COR-L47 (cell line): ENCODE data around the gene PPM1F.

Experiments
- DNase-seq: peaks from one replicate; lab custom pipeline; 2025; lab: John Stamatoyannopoulos, UW

The PPM1F gene, protein sequence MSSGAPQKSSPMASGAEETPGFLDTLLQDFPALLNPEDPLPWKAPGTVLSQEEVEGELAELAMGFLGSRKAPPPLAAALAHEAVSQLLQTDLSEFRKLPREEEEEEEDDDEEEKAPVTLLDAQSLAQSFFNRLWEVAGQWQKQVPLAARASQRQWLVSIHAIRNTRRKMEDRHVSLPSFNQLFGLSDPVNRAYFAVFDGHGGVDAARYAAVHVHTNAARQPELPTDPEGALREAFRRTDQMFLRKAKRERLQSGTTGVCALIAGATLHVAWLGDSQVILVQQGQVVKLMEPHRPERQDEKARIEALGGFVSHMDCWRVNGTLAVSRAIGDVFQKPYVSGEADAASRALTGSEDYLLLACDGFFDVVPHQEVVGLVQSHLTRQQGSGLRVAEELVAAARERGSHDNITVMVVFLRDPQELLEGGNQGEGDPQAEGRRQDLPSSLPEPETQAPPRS

DNA sequence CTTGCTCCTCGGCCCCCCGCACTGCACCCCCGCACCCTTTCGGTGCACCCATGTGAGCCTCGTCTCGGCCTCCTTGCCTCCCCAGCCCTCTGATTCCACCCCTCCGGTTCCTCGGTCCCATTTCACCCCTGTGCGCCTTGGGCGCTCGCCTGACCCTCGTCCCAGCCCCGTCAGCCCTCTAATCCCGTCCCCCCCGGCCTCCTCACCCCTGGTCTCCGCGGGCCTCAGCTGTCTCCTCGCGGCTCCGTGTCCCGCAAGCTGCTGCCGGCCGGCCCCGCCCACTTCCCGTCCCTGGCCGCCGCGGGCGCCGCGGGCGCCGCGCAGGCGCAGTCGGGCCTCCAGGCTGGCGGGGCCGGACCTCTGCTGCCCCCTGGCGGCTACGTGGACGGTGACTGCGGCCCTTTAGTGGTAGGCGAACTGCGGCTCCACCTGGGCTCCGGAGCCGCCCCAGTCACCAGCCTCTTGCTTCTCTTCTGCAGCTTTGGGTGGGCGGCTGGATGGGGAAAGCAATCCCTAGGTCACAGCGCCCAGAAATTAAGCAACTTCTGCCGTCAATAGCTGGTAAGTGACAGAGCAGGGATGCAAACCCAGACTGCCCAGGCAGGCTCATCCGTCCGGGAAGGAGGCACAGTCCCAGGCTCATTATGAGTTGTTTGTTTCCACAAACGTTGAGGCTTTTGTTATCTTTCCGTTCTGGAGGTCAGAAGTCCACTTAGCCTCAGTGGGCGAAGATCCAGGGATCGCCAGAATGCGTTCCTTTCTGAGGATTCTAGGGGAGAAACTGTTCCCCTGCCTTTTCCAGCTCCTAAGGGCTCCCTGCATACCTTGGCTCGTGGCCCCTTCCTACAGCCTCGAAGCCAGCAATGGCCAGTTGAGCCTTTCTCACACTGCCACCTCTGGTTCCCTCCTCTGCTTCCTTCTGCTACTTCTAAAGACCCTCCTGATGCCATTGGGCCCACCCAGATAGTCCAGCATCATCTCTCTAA lies at the start of gene PPM1F:
PPM1F (minus strand) TSS at position 263 of the 986 bp plus-strand sequence. CDS start 6,800 bp downstream, outside the sequence.
- DNase-seq = peak; percentile 69

DNA sequence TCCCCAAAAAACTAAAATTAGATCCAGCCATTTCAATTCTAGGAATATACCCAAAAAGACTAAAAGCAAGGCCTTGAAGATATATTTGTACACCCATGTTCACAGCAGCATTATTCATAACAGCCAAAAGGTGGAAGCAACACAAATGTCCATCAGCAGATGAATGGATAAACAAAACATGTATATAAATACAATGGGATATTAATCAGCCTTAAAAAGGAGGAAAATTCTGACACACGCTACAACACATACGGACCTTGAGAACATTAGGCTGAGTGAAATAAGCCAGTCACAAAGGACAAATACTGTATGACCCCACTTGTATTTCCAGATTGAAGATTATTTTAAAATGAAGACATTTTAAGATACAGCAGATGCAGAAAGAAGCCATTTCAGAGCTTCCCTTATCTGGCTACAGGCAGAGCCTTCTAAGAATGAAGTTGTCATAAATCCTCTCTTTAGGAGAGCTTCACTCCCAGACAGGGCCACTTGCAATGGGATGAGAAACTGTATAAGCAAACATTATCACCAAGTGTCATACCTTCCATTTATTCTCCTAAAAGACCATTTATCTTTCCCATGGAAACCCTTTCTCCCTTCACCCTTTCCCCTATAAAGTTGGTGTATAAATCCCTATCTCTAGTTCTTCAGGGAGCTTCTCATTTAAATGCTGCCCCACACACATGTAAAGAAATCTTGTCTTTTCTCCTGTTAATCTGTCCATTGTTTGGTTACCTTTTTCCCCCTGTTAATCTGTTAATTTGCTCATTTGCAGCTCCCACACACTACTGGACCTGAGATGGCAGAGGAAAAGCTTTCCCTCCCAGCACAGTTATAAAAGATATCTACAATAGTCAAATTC lies 49.2 kb upstream of the PPM1F start:
- DNase-seq = no peak

DNA sequence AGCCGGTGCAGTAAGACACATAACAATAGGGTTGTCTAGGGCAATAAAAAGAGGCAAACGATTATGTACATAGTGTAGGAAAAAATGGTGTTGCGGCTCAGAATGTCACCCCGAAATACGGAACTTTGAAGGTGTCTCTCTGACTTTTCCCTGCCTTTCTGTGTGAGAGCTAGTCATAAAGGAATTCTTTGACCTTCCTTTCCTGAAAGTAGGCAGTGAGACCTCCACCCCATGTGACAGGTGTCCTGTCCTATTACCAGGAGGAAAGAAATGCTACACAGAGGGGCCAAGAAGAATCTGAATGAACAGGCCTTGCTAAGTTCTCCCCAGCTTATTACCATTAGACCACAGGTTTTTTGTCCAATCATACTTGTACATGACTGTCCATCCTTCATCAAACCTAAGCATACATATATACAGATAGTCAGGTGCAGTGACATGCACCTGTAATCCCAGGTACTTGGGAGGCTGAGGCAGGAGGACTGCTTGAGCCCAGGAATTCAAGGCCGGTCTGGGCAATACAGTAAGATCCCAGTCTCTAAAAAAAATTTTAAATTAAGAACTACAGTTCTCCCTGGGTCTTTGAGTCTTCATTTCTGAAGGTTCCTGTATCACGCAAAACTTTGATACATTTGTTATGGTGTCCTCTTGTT lies 46.1 kb upstream of the PPM1F start:
- DNase-seq = no peak

DNA sequence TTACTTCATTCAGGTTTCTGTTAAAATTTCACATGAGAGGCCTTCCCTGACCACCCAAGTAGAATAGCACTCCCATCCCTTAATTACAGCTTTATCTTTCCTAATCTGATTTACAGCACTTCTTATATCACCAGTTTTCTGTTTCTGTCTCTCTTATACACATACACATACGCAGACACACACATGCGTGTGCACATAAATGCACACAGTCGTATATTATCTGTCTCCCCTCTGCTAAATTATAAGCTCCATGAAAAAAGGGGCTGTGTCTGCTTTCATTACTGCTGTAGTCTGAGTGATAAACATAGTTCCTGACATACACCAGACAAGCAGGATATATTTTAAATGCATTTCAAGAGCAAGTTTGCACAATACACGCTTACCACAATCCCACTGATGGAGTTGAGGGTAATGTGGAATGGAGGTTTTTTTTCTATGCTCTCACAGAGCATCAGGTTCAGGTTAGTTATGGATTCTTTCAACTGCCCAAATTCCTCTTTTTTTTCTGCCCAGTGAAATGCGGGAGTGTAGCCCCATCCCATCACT lies 43.6 kb upstream of the PPM1F start:
- DNase-seq = no peak

DNA sequence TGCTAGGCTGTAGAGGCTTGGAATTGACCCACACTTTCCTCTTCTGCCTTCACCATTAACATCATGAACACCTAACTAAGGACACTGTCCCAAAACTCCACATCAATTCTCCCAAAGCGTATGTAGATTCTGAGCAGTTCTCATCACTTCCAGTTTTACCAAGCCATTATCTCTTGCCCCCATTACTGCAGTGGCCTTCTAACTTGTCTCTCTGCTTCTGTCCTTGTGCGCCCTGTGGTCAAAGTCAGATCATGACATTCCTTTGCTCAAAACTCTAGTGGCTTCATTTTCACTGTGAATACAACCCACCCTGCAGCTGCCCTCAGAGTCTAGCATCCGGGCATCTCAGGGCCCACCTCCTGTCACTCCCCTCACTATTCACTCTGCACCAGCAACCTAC lies 43.0 kb upstream of the PPM1F start:
- DNase-seq = no peak

DNA sequence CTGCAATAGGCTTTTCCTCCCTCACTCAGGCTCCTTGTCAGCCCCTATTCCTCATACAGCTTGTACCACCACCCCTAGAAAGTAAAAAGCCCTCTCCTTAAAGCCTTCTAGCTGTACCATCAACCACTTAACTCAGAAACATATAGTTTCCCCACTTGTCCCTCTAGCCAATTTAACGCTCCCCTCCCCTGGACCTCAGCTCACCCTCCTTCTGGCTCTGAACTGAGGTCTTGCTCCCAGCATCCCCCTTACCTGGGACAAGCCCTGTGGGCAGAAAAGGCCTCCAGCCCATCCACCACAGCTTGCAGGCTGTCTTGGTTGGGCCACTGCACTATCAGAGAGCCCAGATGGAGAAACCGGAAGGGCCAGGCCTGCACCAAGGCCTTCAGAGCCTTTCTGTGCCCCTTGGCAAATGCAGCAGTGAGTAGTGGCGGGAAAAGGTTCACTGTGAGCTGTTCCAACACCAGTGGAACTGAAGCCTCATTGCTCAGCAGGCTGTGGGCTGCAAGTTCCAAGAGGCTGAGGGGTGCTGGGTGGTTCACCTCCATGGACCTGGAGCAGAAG lies 42.3 kb upstream of the PPM1F start:
- DNase-seq = no peak

DNA sequence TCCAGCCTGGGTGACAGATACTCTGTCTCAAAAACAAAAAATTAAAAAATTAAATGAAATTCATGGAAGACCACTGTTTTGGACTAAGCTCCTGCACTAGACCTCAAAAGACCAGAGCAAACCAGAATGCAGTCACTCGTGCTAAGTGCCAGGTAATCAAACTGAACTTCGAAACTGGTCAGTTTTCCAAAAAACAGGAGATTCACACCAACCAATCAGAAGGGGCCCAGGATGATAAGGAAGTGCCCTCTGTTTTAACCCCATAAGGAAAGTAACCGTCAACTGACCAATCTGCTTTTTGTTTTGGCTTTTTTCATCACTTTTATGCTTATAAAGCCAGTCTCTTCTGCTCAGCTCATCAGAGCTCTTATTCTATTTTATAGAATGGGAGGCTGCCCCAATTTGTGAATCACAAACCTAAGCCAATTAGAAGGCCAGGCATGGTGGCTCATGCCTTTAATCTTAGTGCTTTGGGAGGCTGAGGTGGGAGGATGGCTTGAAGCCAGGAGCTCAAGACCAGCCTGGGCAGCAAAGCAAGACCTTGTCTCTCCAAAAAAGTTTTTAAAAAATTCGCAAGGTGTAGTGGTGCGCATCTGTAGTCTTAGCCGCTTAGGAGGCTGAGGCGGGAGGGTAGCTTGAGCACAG lies 40.1 kb upstream of the PPM1F start:
- no peak for DNase-seq

DNA sequence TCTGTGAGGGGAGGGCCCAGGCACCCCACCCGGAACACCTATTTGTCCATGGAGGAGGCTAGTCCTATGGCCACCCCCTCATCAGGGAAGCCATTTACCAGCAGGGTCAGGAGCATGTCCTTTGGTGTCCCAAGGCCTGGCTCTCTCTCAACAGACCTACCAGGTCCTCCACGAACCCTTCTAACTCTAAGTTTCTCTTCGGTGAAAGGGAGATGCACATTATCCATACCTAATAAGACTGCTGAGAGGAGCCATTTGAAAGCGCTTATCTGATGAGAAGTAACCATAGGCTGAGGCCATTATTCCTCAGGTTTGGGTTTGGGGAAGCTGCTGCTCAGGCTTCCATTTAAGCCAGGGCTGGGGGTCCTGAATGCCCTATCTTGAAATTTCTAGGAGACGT lies 39.1 kb upstream of the PPM1F start:
- no peak for DNase-seq

DNA sequence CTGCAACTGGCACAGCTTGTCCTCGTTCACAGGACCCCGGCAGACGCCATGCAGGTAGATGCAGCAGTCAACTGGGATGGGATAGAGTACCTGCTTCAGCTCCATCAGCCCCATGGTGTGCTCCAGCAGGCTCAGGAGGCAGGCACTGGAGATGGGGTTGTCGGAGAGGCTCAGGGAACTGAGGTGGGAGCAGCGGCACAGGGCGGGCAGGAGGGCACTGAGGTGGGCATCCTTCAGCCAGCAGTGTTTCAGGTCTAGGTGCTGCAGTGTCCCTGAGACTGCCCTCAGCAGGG lies 38.6 kb upstream of the PPM1F start:
- DNase-seq = no peak

DNA sequence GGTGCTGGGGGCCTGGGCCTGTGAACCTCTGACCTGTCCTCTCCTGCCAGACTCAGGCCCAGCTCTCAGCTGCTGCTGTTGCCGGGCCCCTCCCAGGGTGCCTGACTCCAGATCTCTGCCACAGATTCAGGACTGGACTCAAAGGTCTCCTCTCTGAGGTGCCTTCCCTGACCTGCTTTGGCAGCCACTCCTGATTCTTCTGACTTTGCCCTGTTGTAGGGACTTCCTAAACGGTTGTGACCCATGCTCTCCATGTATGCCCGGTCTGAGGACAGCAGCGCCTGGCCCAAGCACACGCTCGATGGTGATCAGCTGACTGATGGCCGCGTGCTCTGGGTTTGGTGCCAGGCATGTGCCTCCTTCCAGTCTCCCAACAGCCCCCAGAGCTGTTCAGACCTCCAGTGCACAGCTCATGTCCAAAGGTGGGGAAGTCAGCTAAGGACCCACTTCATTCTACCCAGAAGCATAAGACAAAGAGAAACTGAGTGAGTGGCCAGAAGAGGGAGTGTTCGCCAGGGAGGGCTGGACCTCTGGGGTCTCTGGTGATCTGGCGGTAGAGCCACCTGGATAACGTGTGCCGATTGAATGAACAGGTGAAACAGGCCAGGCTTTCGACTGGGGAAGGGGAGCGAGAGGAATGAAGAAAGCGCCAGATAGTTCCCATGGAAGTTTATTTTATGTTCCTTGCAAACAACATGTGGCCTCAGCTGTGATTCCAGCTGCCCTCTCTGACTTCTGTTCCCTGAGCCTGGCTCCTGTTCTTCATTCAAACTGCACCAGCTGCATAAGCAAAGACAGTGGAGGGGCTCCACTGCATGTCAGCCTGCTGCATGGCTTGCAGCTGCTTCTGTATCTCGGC lies 38.0 kb upstream of the PPM1F start:
- DNase-seq = no peak

DNA sequence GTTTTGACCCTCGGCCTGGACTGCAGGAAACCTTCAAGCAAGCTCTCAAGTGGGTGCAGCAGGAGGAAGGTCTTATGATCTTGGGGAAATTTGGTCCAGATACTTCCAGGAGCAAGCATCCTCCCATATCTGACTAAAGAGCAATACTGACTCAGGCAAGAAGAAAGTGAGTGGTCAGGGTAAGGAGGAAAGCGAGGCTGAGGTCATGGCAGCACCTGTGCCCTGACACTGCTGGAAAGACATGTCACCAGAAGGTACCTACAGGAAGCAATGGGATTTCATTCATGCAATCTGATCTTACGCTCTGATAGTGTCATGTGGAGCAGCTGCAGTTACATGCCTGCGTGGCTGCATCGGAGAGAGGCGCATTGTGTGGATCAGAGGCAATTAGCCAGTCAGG lies 36.4 kb upstream of the PPM1F start:
- no peak for DNase-seq

DNA sequence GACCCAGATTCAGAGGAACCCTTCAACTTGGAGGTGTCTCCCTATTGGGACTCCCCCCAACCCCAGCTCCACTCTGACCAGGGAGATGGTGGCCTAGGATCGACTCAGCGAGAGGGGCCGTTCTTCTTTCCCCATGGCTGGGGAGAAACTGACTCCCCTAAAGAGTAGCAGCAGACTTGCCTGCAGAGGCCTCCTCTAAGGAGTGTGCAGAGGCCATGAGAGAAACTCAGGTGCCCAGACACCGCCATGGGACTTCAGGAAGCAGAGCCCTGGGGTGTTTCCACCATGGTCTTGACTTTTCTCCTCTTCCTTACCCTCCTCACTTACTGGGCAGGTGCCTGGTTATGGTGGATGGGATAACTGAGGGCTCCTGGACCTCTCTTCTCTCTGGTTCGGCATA lies 32.6 kb upstream of the PPM1F start:
- no peak for DNase-seq

DNA sequence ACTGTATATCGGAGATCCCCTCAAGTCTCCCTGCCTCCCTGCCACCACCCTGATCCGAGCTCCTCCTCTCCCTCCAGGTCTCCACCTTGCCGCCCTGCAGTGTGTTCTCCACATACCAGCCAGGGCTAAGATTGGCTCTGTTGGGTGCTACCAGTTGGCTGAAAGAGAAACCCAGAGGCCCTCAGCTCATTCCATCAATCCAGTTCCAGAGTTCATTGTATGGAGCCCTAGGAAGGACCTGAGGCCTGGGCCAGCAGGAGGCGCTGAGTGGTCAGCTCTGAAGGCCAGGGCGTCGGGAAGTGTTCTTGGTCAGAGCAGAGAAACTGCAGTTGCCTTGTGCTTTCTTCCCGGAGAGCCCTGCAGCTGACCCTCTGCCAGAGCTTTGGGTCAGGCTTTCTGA lies 32.1 kb upstream of the PPM1F start:
- no peak for DNase-seq

DNA sequence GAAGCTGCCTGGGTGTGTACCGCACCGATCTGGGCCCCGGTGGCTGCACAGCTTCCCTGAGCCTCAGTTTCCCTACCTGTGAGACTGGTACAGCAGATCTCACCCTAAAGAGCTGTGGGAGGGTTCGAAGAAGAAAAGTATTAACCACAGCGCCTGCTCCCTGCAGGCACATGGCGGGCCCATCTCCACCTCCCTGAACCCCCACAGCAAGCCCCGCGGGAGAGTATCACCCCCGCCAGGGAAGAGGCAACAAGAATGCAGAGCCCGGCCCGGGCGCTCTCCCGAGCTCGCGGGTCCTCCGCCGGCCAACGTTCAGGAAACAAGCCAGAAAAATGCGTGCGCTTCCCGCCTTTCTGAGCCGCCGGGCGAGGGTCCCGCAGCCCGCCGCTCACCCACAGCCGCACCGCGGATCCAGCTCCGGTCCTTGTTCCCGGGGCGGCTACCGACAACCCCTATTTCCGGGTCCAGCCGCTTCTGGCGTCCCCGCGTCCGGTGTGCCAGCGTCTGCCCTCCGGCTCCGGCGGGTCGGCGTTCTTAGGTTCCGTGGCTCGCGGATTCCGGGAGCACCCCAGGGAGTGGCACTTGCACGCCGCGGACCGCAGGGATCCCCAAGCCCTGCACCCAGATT lies 29.8 kb upstream of the PPM1F start, which contains the start of gene TOP3B:
TOP3B (minus strand) TSS at position 450 of the 628 bp plus-strand sequence. CDS start 7,078 bp downstream, outside the sequence.
- DNase-seq = peak; percentile 81

DNA sequence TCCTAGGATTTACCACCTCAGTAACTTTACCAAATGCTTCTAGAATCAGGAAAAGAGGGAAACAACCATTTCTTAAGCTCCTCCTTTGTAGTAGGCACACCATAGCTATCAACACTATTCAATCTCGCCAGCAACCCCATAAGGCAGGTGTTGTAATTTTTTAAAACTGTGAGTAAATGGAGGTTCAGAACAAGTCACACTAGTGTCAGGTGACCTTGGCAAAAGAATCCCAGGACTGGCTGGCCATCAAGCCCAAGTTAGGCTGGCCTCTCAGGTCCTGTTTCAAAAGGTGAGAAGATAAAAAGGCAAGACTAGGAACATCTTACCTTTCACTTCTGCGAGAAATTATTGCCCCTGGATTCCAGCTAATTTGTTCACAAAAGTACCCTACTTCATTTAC lies 29.2 kb upstream of the PPM1F start:
- no peak for DNase-seq

DNA sequence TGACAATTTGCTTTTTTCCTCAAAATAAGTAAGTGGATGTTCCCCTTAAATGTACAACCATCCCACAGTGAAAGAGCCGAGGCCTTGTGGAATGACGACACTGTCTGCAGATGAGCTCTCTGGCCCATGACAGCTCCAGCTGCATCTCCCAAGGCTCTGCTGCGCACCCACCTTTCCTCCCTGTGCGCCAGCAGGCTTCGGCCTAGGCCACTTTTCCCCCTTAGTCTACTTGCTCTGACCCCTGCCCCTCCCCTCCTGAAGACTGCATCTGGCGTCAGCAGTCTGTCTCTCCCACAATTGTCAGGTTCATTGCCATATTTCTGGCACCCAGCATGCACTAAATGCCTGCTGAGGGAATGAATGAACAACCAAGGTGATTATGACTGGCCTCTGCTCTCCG lies 27.9 kb upstream of the PPM1F start:
- no peak for DNase-seq

DNA sequence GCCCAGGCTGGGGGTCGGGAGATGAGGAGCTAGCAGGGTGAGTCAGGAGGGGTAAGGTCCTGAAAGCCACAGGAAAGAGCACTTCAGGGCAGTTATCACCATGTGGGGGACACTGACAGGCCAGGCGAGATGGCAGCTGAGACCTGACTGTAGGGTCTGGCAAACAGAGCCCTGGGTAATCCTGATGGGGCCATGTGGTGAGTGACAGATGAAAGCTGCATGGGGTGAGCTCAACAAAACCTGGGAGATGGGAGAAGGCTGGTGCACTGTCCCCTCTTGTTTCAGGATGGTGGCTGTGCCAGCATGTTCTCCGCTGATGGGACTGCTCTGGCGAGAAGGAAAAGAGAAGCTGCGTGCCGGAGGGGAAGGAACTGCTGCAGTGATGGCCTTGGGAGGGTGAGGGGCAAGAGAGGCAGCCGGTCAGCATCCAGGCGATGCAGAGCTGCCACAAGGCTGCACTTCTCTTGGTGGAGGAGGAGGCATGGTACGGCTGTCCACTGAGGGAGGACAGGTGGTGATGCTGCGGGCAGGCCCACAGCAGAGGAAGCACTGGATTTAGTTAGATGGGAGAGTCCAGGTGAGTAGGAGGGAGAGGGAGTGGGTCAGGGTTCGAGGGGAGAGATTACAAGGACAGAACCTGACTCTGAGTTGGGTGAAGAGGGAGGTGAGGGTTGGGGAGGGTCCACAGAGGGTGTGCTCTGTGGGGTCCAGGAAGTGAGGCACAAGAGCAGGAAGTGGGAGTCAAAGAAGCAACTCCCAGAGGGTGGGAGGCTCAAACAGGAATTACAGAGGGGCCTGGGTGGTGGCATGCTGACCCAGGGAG lies 26.1 kb upstream of the PPM1F start:
- no peak for DNase-seq

DNA sequence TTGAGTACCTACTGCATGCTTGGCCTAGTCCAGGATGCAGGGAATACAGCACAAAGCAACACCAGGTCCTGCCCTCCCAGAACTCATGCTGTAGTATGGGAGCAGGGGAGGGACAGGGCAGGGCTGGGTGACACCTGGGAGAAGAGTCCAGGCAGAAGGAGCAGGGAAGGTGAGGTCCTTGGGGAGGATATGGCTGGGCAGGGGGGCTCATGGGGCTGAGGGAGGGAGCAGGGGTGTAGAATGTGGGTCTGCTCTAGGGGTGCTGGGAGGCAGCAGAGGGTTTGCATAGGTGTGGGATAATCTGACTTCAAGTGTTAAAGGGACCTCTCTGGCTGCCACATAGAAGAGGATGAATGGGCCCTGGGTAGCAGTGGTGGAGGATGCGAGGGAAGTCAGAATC lies 25.2 kb upstream of the PPM1F start:
- no peak for DNase-seq
